ENCODE data around the gene WDR64.

- TF ChIP-seq POLR2A (IDR thresholded peaks at IDR 0.05), result no peak
- TF ChIP-seq CTCF (IDR thresholded peaks at IDR 0.05), result no peak
- TF ChIP-seq POLR2AphosphoS5 (IDR thresholded peaks at IDR 0.05; ENCODE audit: insufficient read depth in 1 of 2, low read depth in 1 of 2), result no peak
Observed at GRCh38 chr1:241770115-241770514, 118.0 kb downstream of the WDR64 start.
